PC-9 (cell line): ENCODE measurements around the gene C3orf18.

Experiments used
- CTCF ChIP-seq: fragments of 200-600 bp; sonication (generic); conservative IDR thresholded peaks from 2 replicates; pipeline ENCODE4 v1.6.1; 2017; ENCODE audit warnings: mixed run types, antibody characterized with exemption, mild to moderate bottlenecking, moderate library complexity
- EZH2 ChIP-seq: fragments of 200-600 bp; sonication (generic); IDR thresholded peaks from 2 replicates; pipeline ENCODE4 v1.8.0; 2017; ENCODE audit warnings: antibody characterized with exemption, low read depth

GRCh38 chr3:50570508-50571279 lies 3.1 kb upstream of the C3orf18 start:
- TF ChIP-seq CTCF (no peak), EZH2 (no peak)
